ENCODE measurements around the gene MACROD2.

The MACROD2 gene

DNA sequence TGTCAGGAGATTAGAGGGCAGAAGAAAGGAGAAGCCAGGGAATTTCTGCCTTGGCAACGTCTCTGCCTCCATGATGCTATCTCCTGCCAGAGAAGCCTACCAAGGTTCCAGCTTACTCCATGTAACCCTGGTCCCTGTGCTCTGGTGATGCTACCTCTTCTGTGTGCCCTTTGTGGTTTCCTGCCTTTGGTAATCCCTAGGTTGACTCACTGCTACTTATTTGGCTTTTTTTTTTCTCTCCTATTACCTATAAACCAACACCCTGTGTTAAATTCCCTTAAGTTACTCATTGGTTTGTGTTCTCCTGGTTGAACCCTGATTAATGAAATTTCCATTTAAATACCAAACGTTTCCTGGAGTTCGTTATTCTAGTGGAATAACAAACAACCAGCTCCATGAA, 869.9 kb downstream of the MACROD2 start:
- TF ChIP-seq, protein P1, sequence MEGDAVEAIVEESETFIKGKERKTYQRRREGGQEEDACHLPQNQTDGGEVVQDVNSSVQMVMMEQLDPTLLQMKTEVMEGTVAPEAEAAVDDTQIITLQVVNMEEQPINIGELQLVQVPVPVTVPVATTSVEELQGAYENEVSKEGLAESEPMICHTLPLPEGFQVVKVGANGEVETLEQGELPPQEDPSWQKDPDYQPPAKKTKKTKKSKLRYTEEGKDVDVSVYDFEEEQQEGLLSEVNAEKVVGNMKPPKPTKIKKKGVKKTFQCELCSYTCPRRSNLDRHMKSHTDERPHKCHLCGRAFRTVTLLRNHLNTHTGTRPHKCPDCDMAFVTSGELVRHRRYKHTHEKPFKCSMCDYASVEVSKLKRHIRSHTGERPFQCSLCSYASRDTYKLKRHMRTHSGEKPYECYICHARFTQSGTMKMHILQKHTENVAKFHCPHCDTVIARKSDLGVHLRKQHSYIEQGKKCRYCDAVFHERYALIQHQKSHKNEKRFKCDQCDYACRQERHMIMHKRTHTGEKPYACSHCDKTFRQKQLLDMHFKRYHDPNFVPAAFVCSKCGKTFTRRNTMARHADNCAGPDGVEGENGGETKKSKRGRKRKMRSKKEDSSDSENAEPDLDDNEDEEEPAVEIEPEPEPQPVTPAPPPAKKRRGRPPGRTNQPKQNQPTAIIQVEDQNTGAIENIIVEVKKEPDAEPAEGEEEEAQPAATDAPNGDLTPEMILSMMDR (IDR thresholded peaks at IDR 0.05; ENCODE audit: extremely low read depth, missing control alignments) = no peak
- DNase-seq (ENCODE audit: low spot score) = no peak

DNA sequence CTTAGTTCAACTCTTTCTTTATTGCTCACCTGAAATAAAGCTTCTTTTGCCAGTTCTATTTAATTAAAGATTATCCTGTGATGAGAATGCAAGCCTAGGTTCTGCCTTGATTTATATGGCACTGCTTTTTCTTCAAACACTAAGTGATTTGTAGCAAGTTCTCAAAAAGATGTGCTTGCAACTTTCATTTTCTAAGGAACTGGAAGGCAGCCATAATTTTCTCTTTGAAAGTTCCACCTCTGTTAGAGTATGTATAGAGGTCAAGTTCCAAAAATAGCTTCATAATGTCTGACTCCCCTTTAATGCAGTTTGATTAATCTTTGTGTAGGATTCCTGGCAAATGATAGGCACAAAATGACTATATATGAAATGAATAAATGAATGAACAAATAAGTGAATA, 870.4 kb downstream of the MACROD2 start:
- no peak for DNase-seq (ENCODE audit: low spot score)
- TF ChIP-seq, protein P1 (IDR thresholded peaks at IDR 0.05; ENCODE audit: extremely low read depth, missing control alignments) = no peak

GRCh38 chr20:14866841-14867514, 871.7 kb downstream of the MACROD2 start:
- TF ChIP-seq, protein P1 (IDR thresholded peaks at IDR 0.05; ENCODE audit: extremely low read depth, missing control alignments) = no peak
- no peak for DNase-seq (ENCODE audit: low spot score)

DNA sequence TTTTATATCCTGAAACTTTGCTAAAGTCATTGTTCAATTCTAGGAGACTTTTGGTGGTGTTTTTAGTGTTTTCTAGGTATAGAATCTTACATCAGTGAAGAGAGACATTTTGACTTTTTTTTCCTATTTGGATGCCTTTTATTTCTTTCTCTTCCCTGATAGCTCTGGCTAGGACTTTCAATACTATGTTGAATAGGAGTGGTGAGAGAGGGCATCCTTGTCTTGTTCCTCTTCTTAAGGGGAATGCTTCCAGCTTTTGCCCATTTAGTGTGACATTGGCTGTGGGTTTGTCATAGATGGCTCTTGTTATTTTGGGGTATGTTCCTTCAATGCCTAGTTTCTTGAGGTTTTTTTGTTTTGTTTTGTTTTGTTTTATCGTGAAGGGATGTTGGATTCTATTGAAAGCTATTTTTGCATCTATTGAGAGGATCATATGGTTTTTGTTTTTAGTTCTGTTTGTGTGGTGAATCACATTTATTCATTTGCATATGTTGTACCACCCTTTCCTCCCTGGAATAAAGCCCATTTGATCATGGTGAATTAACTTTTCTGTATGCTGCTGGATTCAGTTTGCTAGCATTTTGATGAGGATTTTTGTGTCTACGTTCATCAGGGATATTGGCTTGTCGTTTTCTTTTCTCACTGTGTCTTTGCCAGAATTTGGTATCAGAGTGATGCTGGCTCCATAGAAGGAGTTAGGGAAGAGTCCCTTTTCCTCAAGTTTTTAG, 882.1 kb downstream of the MACROD2 start:
- TF ChIP-seq, protein P1 (IDR thresholded peaks at IDR 0.05; ENCODE audit: extremely low read depth, missing control alignments) = no peak
- DNase-seq (ENCODE audit: low spot score) = no peak

- TF ChIP-seq, protein P1 (IDR thresholded peaks at IDR 0.05; ENCODE audit: extremely low read depth, missing control alignments) = no peak
Observed at GRCh38 chr20:14878676-14879019, 883.3 kb downstream of the MACROD2 start.

GRCh38 chr20:14879020-14879697, 883.8 kb downstream of the MACROD2 start:
- TF ChIP-seq, protein P1 (IDR thresholded peaks at IDR 0.05; ENCODE audit: extremely low read depth, missing control alignments) = no peak
- DNase-seq (ENCODE audit: low spot score) = peak; percentile 5

More at GRCh38 chr20:14878676-14879019, 883.3 kb downstream of the MACROD2 start:
- DNase-seq (ENCODE audit: low spot score) = no peak

- TF ChIP-seq, protein P1 (IDR thresholded peaks at IDR 0.05; ENCODE audit: extremely low read depth, missing control alignments) = no peak
- no peak for DNase-seq (ENCODE audit: low spot score)
Observed at GRCh38 chr20:14879839-14880238, 884.5 kb downstream of the MACROD2 start.
